SK-N-SH treated with all-trans-retinoic acid at 6 μM for 48 hours (cell line): Measurements from ENCODE around the gene FNBP1L.

ENCODE experiments used
- ATAC-seq: fragments of 200-7000 bp; cut with Tn5 transposase; 3 replicates; pipeline ENCODE4 v1.9.1; 2020; ENCODE audit warnings: mild to moderate bottlenecking, moderate library complexity
- ARNTL ChIP-seq: fragments of 450-650 bp; formaldehyde crosslinking; IDR thresholded peaks from 2 replicates; pipeline ENCODE4 v1.5.0; 2020; ENCODE audit warnings: low read depth, mild to moderate bottlenecking, moderate library complexity, borderline replicate concordance
- BACH2 ChIP-seq: fragments of 250-450 bp; sonication (Bioruptor Pico); IDR thresholded peaks from 2 replicates; pipeline ENCODE4 v1.9.0; 2021; ENCODE audit warnings: mild to moderate bottlenecking, borderline replicate concordance
- CREB5 ChIP-seq: fragments of 250-450 bp; sonication (Bioruptor Pico); IDR thresholded peaks from 2 replicates; pipeline ENCODE4 v1.5.1; 2020; ENCODE audit warnings: low read depth, mild to moderate bottlenecking, moderate library complexity
- CSDC2 ChIP-seq: fragments of 250-450 bp; sonication (Bioruptor Pico); IDR thresholded peaks from 2 replicates; pipeline ENCODE4 v1.5.0; 2020; ENCODE audit warnings: mild to moderate bottlenecking, moderate library complexity
- ESRRG ChIP-seq: fragments of 250-450 bp; sonication (Bioruptor Pico); IDR thresholded peaks from 2 replicates; pipeline ENCODE4 v1.6.1; 2021; ENCODE audit warnings: mild to moderate bottlenecking
- ISL1 ChIP-seq: fragments of 250-450 bp; sonication (Bioruptor Pico); IDR thresholded peaks from 2 replicates; pipeline ENCODE4 v2.1.2; 2022; ENCODE audit warnings: mild to moderate bottlenecking, moderate library complexity
- OSR1 ChIP-seq: fragments of 250-450 bp; sonication (Bioruptor Pico); IDR thresholded peaks from 2 replicates; pipeline ENCODE4 v1.8.0; 2022; ENCODE audit warnings: moderate library complexity, mild to moderate bottlenecking, inconsistent platforms
- PPARA ChIP-seq: fragments of 250-450 bp; sonication (Bioruptor Pico); IDR thresholded peaks from 2 replicates; pipeline ENCODE4 v1.5.0; 2020; ENCODE audit warnings: mild to moderate bottlenecking, borderline replicate concordance
- TOX ChIP-seq: fragments of 250-450 bp; sonication (Bioruptor Pico); IDR thresholded peaks from 2 replicates; pipeline ENCODE4 v1.8.0; 2021; ENCODE audit warnings: mild to moderate bottlenecking, moderate library complexity, borderline replicate concordance
- TSHZ2 ChIP-seq: fragments of 250-450 bp; sonication (Bioruptor Pico); IDR thresholded peaks from 2 replicates; pipeline ENCODE4 v1.5.0; 2020; ENCODE audit warnings: mild to moderate bottlenecking, moderate library complexity
- ZFP3 ChIP-seq: fragments of 250-450 bp; sonication (Bioruptor Pico); IDR thresholded peaks from 2 replicates; pipeline ENCODE4 v1.5.0; 2020; ENCODE audit warnings: mild to moderate bottlenecking, moderate library complexity
- ZFP30 ChIP-seq: fragments of 450-650 bp; formaldehyde crosslinking; IDR thresholded peaks from 2 replicates; pipeline ENCODE4 v1.5.0; 2022; ENCODE audit warnings: mild to moderate bottlenecking, moderate library complexity
- ZNF565 ChIP-seq: fragments of 450-650 bp; formaldehyde crosslinking; conservative IDR thresholded peaks from 2 replicates; pipeline ENCODE4 v1.5.0; 2020; ENCODE audit warnings: low read depth, mild to moderate bottlenecking, moderate library complexity
- ZNF70 ChIP-seq: fragments of 450-650 bp; formaldehyde crosslinking; IDR thresholded peaks from 2 replicates; pipeline ENCODE4 v1.5.0; 2020; ENCODE audit warnings: mild to moderate bottlenecking, moderate library complexity
- ZNF8 ChIP-seq: fragments of 450-650 bp; formaldehyde crosslinking; IDR thresholded peaks from 2 replicates; pipeline ENCODE4 v1.5.0; 2020; ENCODE audit warnings: mild to moderate bottlenecking, moderate library complexity
- TF ChIP-seq, protein P1 (sequence below): fragments of 250-450 bp; sonication (Bioruptor Pico); IDR thresholded peaks from 2 replicates; pipeline ENCODE4 v1.8.0; 2021; ENCODE audit warnings: low read depth, mild to moderate bottlenecking, moderate library complexity, borderline replicate concordance
- TF ChIP-seq, protein P2 (sequence below): fragments of 250-450 bp; sonication (Bioruptor Pico); IDR thresholded peaks from 2 replicates; pipeline ENCODE4 v1.8.0; 2020; ENCODE audit warnings: mild to moderate bottlenecking, moderate library complexity, borderline replicate concordance
- TF ChIP-seq, protein P3 (sequence below): fragments of 250-450 bp; sonication (Bioruptor Pico); IDR thresholded peaks from 2 replicates; pipeline ENCODE4 v1.5.1; 2021; ENCODE audit warnings: mild to moderate bottlenecking, moderate library complexity

The FNBP1L gene

DNA sequence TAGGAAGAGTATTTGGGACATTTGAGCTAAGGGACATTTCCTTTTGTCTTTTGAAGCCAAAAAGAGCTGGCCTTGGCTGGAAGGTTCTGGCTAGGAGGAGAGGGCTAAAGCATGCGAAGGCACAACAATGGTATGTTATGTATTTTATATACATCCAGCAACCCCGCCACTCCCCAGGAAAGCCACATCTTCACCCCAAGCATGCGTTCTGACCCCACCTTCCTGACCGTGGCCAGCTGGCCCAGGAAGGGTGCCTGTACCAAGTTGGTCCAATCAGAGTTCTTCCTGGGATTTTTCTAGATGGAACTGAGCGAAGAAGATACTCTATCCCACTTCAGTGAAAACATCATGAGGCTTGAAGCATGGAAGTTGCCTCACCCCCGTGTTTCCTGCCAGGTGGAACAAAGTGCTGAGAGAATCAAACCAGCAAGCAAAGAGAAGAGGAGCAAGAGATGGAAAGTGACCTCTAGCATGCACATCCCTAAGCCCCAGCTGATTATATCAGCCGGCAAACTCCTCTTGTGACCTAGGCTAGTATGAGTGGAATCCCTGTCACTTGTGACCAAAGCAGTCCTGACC is 151.0 kb downstream of the FNBP1L start:
- TF ChIP-seq ZNF565 (CRISPR knock-in tag) (no peak), OSR1 (CRISPR knock-in tag) (no peak), TOX (no peak), TSHZ2 (no peak), ISL1 (no peak), ZNF70 (CRISPR knock-in tag) (no peak)
- ATAC-seq = no peak

GRCh38 chr1:93599479-93599878 is 151.6 kb downstream of the FNBP1L start:
- ATAC-seq = no peak
- TF ChIP-seq BACH2 (CRISPR knock-in tag) (no peak), ZNF70 (CRISPR knock-in tag) (no peak), ZNF8 (no peak), ARNTL (no peak), OSR1 (CRISPR knock-in tag) (no peak), ISL1 (no peak), ZFP3 (no peak), CREB5 (CRISPR knock-in tag) (no peak), PPARA (no peak), TSHZ2 (no peak)
- TF ChIP-seq, protein P1, sequence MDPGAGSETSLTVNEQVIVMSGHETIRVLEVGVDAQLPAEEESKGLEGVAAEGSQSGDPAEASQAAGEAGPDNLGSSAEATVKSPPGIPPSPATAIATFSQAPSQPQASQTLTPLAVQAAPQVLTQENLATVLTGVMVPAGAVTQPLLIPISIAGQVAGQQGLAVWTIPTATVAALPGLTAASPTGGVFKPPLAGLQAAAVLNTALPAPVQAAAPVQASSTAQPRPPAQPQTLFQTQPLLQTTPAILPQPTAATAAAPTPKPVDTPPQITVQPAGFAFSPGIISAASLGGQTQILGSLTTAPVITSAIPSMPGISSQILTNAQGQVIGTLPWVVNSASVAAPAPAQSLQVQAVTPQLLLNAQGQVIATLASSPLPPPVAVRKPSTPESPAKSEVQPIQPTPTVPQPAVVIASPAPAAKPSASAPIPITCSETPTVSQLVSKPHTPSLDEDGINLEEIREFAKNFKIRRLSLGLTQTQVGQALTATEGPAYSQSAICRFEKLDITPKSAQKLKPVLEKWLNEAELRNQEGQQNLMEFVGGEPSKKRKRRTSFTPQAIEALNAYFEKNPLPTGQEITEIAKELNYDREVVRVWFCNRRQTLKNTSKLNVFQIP (CRISPR knock-in tag) = no peak

GRCh38 chr1:93600663-93601062 is 152.7 kb downstream of the FNBP1L start:
- TF ChIP-seq, protein P2, sequence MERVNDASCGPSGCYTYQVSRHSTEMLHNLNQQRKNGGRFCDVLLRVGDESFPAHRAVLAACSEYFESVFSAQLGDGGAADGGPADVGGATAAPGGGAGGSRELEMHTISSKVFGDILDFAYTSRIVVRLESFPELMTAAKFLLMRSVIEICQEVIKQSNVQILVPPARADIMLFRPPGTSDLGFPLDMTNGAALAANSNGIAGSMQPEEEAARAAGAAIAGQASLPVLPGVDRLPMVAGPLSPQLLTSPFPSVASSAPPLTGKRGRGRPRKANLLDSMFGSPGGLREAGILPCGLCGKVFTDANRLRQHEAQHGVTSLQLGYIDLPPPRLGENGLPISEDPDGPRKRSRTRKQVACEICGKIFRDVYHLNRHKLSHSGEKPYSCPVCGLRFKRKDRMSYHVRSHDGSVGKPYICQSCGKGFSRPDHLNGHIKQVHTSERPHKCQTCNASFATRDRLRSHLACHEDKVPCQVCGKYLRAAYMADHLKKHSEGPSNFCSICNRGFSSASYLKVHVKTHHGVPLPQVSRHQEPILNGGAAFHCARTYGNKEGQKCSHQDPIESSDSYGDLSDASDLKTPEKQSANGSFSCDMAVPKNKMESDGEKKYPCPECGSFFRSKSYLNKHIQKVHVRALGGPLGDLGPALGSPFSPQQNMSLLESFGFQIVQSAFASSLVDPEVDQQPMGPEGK (CRISPR knock-in tag) = no peak
- TF ChIP-seq CSDC2 (CRISPR knock-in tag) (no peak), ZNF70 (CRISPR knock-in tag) (no peak)
- no peak for ATAC-seq

- TF ChIP-seq ESRRG (CRISPR knock-in tag) (no peak), ZNF8 (no peak), PPARA (no peak), ZFP30 (CRISPR knock-in tag) (no peak)
- TF ChIP-seq, protein P3, sequence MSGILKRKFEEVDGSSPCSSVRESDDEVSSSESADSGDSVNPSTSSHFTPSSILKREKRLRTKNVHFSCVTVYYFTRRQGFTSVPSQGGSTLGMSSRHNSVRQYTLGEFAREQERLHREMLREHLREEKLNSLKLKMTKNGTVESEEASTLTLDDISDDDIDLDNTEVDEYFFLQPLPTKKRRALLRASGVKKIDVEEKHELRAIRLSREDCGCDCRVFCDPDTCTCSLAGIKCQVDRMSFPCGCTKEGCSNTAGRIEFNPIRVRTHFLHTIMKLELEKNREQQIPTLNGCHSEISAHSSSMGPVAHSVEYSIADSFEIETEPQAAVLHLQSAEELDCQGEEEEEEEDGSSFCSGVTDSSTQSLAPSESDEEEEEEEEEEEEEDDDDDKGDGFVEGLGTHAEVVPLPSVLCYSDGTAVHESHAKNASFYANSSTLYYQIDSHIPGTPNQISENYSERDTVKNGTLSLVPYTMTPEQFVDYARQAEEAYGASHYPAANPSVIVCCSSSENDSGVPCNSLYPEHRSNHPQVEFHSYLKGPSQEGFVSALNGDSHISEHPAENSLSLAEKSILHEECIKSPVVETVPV = no peak
These were observed 153.8 kb downstream of the FNBP1L start for GRCh38 chr1:93601686-93602085.

More at GRCh38 chr1:93601686-93602085, 153.8 kb downstream of the FNBP1L start:
- ATAC-seq = no peak
